Measurements from ENCODE around the gene WDR87.
A peak's percentile ranks its signal among the peaks of the same experiment; 100 is the strongest.

Gene WDR87

DNA sequence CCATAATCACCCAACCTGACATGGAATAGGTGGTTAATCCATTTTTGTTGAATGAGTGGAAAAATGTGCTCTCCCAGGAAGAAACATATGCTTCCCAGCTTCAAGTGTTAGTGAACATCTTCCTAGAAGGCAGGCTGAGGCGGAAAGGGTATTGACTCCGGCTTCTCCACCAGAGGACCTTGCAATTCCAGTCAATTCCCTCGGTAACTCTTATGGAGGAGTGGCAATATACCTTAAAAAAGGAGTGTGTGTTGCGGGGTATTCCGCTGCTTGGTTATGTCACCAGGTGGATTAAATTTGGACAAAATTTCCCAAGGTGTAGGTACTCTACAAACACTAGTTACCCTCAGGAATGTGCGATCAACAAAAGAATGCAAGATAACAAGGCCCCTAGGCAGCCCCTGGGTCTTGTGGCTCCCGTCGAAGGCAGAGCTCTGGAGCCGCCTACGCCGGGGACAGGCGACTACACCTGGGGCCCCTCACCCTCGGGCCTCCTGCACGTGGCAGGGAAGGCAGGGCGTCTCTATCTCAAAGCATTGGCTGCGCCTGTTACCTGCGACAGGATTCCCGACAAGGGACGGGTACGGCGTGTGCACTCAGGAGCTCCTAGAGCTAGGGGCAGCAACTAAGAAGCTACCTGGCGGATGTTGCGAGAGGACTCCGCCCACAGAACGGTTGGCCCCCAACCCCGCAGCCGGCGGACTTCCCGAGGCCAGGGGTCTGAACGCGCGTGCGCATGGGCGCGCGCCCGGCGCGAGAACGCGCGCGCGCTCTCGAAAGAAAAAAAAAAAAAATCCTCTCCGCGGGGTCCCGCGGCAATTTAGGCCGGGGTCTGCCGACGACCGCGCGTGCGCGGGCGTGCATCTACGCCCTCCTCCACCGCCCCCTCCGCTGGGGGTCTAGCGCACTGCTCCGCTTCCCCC lies at the start of gene WDR87:
Gene WDR87, minus strand, starts transcription at position 649 of the 923 bp plus-strand sequence. CDS start 8,355 bp downstream, outside the sequence.
- DNase-seq (ENCODE audit: low spot score), result peak; percentile 29

DNA sequence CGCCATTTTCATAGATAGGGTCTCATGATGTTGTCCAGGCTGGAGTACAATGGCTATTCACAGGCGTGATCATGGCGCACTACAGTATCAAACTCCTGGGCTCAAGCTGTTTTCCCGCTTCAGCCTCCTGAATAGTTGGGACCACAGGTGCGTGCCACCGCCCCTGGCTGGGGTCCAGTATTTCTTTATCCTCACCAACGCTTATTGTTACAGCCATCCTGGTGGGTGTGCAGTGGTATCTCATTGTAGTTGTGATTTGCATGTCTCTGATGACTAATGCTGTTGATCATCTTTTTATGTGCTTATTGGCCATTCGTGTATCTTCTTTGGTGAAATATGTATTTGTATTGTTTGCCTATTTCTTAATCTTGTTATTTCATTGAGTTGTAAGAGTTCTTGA lies 49.6 kb upstream of the WDR87 start:
- DNase-seq (ENCODE audit: low spot score), result no peak

DNA sequence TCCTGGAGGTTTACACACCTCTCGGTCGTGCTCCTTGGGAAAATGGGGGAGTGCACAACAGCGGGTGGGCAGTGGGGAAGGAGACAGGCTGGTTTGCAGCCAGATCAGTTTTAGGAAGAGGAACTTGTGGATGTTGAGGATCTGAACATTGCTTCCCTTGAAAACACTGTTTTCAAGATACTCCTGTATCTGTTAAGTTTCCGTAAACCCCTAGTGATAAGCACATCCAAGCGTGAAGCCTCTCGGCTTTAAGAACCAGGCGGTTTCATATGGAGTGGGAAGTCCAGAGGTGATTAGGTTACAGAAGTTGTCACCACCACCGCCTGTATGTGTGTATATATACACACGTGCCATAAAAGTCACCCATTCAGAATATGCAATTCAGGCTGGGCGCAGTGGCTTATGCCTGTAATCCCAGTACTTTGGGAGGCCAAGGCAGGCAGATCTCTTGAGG lies 48.1 kb upstream of the WDR87 start:
- no peak for DNase-seq (ENCODE audit: low spot score)

DNA sequence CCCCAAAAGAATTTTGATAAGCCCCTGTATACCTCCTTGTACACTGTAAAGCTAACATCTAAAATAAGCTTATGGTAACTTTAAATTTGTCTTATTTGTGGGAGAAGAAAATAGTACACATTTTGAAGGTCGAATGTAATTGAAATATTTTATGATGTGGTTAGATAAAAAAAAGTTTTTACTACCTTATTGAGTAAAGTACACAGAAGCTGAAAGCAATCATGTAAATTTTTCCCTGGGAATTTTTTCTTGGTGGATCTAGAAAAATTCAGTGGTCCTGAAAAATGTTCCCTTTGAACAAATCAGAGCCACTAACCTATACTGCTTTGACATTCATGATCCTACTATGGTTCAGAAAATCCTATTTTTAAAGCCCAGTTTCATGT lies 47.5 kb upstream of the WDR87 start:
- DNase-seq (ENCODE audit: low spot score), result no peak

DNA sequence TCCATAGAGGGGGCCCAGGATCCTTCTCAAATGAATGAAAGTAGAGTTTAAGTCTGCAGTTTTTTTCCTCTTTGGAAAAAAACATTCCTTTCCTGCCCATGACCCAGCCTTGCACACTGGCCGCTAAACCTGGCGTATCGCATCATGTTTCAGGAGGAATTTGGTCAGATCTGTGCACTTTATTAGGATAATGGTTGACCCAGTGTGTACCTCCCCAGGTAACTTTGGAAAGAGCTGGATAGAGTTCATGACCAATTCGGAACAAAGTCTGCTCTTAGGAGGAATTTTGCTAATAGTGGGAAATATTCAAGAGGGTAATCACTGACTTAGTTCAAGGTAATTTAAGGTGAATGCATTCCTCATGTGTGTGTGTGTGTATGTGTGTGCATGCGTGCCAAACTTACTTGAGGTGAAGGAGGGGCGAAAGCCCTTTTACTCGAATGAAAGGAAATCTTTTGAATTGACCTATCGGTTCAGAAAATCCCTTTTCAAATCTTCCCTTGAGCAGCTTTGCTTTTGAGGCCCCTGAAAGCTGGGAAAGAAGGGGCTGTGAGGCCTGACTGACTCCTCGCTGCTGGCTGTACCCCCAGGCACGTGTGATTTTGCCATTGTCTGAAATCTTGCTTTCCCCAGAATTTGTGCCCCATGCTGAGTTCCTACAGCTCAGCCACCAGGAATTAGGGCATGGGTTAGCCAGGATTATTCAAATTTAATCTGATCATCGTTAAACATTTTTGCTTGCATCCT lies 47.0 kb upstream of the WDR87 start:
- DNase-seq (ENCODE audit: low spot score), result no peak

DNA sequence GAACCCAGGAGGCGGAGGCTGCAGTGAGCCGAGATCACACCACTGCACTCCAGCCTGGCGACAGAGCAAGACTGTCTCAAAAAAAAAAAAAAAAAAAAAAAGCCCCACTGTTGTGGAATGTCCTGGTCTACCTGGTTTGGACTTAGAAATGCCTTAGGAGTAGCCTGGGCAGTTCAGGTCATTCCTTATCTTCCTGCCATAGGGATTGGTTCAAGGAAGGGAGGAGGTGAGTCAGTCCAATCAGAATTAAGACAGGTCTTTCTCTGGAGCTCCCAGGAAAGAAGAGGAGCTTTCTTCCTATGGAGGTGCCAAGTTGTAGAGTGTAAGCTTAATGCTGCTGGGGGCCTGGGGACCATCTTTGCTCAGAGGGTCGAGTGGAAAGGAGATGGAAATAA lies 45.4 kb upstream of the WDR87 start:
- no peak for DNase-seq (ENCODE audit: low spot score)

DNA sequence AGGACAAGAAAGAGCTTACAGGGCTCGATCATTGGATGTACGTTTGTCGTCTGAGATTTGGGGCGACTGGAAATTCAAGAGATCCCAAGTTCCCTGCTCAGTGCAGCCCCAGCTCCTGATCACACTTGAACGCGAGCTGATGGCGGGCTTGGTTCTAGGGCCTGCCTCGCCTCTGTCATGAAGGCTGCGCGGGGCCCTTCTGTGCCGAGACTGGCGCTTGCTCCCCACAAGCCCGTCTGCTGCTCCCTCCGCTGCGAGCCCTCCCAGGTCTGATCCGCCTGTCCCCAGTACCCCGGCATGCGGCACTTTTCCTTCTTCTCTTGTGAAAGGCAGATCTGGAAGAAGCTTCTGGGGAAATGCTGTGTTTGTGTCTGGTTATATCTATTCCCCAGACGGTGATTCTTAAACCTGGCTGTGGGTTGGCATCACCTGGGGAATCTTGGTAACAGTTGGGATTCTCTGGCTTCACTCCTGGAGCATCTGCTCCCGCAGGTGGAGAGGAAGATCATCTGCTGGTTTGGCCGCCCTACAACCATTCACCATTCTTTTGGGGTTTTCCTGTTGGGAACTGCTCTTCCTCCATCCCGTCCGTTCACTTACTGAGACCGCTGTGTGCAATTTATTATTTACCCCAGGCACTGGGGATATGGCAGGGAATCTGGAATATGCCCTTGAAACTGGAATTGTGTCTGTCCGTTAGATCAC lies 44.2 kb upstream of the WDR87 start:
- DNase-seq (ENCODE audit: low spot score), result no peak

DNA sequence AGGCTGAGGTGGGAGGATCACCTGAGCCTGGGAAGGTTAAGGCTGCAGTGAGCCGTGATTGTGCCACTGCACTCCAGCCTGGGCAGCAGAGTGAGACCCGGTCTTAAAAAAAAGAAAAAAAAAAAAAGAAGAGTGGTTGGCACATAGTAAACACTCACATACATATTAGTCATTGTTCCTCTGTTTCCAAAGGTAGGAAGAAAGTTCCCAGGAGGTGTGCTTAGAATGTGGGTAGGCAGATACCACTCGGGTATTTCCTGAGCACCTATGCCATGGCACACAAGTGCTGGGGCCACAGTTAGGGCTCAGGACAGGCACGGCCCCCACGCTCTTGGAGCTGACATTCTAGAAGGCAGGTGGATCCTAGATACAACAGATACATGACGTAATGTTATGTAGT lies 42.0 kb upstream of the WDR87 start:
- DNase-seq (ENCODE audit: low spot score), result no peak

DNA sequence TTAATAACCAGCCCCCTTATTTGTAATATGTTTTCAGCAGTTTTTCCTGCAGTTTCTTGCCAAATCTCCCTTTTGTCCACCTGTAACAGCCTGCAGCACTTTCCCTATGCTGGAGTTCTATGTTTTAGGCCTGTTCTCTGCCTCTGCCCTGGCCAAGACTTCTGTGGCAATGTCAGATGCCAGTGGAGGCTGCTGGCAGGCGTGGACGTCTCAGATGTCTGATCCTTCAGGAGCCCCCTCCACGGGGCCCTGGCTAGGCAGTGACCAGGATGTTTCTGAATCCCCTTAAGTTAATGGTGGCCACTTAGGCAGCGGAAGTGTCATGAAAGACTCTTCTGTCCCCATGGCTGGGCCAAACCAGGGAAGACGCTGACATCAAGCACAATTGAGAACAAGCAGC lies 41.4 kb upstream of the WDR87 start:
- DNase-seq (ENCODE audit: low spot score), result no peak

DNA sequence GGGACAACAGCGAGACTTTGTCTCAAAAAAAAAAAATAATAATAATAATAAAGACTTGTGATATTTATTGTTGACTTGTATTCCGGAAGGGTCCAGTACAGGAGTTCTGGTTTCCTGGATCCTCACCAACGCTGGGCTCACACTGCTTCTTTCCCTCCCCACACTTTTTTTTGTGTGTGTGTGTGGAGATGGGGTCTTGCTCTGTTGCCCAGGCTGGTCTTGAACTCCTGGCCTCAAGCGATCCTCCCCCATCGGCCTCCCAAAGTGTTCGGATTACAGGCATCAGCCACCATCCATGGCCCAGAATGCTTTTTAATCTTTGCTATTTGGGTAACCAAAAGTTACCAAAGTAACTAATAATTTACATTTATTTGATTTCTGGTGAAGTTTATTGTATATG lies 39.7 kb upstream of the WDR87 start:
- DNase-seq (ENCODE audit: low spot score), result no peak

DNA sequence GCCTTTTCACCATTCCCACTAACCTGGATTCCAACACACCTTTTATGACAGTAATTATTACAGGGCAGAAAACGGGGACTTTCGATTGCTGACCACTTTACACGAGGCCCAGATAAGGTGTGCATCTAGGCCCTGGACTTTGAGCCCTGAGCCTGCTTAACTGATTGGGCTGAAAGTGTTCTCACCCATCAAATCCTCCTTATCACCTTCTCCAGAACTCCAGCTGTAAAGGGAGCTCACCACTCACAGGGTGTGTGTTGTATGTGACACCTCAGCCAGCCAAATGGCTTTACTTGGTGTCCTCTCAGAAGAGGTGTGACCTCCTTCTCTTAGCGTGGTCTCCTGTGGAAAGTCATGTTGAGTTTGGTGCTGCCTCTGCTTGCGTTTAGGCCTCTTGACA lies 37.1 kb upstream of the WDR87 start:
- DNase-seq (ENCODE audit: low spot score), result peak; percentile 38

DNA sequence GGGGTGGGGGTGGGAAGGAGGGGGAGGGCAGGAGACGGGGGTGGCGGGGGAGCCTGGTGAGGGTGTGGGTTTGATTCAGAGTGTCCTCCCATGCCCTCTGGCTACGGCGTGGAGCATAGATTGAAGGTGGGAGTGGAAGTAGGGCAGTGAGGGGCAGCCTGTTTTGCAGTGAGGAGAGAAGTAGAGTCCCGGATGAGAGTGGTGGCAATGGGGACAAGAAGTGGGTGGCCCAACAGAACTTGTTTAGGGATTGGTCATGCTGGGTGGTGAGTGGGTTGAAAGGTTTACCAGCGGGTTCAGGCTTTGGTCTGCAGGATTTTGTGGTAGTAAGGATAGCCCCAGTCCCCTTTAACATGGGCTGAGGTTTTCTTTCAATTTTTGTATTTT lies 36.1 kb upstream of the WDR87 start:
- DNase-seq (ENCODE audit: low spot score), result no peak

DNA sequence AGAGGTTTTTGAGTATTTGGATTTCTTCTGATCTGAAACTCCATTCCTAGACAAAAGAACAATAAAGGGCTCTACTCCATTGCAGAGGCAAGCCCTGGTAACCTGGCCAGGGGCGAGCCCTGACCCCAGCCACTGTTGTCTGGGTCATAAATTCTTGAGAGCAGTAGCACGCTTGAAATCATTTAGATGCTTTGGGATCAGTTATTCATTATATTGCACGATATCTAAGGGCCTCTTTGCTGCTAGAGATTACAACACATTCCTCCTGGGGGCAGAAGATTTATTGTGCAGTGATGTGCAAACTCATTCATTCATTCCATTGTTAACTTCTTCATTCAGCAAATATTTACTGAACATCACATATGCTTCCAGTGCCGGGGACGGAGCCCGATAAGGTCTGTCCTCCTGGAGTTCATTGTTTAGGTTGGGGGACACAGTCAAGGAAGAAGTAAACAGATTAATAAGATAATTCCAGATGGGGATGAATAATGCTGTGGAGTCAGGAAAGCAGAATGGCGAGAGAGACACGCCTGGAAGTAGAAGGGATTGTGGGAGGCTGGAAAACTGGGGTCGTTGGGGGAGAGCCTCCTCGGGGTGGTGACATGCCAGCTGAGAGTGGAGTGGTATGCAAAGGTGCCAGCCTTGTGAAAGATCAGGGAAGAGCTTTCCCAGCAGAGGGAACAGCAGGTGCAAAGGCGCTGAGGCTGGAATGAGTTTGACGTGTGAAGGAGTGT lies 35.6 kb upstream of the WDR87 start:
- no peak for DNase-seq (ENCODE audit: low spot score)

DNA sequence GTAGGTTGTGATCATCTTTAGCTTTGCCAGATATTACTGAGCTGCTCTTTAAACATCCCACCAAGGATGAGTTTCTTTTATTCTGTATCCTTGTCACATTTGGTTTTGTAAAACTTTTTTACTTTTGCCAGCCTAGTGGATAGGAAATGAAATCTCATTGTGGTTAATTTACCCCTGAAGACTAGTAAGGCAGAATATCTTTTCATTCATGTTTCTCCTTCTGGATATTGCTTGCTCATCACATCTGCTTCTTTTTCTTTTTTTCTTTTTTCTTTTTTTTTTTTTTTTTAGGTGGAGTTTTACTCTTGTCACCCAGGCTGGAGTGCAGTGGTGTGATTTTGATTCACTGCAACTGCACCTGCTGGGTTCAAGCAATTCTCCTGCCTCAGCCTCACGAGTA lies 32.0 kb upstream of the WDR87 start:
- DNase-seq (ENCODE audit: low spot score), result no peak

DNA sequence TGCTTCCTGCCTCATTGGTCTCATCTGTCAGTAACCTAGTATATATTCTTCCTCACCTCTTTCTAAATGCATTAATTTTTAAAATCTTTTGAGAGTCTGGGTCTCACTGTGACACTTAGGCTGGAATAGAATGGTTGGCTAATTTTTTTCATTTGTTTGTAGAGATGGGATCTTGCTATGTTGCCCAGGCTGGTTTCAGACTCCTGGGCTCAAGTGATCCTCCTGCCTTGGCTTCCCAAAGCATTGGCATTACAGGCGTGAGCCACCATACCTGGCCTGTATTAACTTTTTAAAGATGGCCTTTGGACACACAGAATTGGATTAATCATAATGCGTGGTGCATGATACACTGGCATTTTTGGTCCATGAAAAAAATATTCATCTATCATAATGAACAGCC lies 30.5 kb upstream of the WDR87 start:
- no peak for DNase-seq (ENCODE audit: low spot score)

DNA sequence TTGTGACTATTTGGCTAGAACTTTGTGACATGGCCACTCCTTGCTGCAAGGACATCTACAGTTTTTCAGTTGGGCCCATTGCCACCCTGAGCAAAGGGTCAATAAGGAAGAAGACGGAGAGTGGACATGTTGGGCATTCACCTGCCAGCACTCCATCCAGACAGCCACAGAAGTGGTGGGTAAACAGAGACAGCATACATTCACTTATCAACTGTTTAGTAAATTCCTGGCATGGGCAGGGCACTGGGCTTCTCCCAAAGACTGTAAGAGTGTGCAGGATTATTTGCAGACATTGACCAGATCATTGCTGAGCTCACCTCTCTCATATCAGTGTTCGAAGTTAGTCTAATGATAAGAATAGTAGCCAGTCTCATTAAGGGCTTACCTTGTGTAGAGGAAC lies 29.8 kb upstream of the WDR87 start:
- DNase-seq (ENCODE audit: low spot score), result peak; percentile 55

DNA sequence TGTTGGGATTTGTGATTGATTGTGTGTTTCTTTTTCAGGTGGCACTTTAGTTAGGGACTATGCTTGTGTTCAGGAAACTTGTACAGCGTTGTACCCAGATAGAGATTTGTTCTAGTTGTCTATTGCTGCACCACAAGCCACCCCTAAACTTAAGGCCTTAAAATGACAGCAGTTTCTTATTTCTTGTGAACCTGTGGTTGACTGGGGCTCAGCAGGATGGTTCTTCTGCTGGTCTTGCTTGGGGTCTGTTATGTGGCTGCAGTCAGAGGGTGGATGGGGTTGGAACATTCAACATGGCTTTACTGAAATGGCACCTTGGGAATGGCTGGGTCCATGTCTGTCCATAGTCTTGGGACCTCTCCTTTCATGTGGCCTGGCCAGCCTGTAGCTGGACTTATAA lies 28.9 kb upstream of the WDR87 start:
- DNase-seq (ENCODE audit: low spot score), result no peak

DNA sequence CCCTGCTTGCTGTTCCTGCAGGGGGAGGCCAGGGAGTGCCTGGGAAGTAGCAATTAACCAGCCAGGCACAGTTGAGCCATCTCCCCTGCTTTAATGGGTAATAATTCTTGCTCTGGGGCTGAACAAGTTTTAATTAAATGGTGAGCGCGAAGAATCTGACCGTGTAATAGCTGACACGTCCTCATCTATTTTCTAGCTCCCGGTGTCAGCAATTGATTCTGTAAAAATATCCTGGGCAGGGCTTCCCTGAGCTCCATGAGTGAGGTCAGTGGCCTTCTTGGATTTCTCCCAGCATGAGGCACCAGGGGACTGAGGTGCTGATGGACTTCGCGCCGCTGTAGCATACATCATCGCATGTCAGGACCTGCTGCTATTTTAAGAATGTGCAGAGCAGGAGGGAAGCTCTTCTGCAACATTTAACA lies 27.6 kb upstream of the WDR87 start:
- DNase-seq (ENCODE audit: low spot score), result no peak

DNA sequence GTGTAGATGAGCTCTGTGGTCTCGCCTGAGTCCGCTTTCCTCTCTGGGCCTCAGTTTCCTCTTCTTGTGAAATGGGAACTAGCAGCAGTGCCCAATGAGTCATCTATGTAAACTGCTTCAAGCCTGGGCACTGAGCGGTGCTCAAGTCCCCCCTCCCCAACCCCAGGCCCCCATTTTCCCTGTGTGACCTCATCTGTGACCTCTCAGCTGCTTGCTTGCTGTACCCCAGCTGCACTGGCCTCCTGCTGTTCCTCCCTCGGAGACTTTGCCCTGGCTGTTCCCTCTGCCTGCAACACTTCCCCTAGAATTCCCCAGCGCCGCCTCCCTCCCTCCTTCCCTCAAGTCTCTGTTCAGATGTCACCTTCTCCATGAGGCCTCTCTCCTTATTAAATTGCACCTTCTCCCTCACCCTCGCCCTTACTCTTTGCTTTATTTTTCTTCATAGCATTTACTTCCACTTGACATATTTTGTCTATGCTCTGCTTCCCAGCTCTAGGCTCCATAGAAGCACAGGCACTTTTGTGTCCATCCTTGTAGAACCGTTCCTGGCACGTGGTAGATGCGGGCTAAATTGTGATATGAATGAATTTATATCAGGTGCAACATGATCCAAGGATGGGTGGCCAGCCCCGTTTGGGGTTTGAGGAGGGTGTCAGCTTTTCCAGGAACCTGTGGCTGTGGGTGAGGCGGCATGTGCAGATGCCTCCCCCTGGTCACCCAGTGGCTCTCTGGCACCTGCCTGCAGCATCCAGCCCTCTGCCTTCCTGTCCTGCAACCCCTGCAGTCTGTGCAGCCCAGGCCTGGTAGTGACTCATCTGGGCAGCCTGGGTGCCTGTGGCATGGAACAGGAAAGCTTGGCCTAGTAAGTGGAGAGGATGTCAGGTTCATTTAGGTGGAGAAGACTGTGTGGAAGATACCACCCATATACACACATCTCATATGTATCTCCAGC lies 26.9 kb upstream of the WDR87 start:
- no peak for DNase-seq (ENCODE audit: low spot score)

DNA sequence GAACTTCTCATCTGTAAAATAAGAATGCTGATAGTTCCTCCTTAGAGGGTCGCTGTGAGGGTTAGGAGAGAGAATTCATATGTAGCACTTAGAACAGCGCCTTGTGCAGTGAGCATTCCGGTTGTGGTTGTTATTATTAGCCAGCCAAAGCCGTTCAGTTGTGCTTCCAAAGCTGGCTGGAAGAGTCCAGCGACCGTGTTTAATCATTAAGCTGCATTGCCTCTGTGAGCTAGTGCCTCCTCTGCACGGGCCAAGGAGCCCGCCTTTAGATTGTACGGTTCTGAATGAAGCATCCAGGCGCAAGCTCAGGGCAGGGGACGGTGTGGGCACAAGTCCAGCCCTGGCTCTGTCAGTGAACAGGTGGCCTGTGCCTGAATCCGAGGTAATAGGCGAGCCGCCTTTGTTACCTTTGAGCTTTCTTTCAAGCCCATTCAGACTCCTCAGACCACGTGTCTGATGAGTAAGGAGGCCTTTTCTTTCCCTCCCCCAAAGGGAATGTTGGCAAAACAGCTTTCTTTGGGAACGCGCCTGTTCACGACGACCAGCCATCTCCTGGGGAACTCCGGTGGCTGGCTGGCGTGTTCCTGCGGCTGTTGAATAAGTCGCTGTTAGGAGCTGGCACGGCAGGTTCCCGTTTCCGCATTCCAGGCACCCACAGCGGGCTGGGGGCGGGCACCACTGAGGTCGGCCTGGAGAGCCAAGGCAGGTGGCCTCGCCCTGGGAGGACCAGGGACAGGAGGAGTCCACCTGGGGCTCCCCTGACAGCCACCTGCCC lies 25.7 kb upstream of the WDR87 start:
- DNase-seq (ENCODE audit: low spot score), result peak; percentile 88

All from LoVo (cell line).